OCI-LY3 (cell line): ENCODE results near the gene IGSF3.

Source experiments
- EZH2phosphoT487 ChIP-seq: fragments of 200-600 bp; shearing (Covaris generic); IDR thresholded peaks from 2 replicates; pipeline ENCODE4 v1.6.1; 2018; ENCODE audit warnings: antibody characterized with exemption, mixed run types, low read depth
- TF ChIP-seq, protein P1 (sequence below): fragments of 200-600, 300-600 bp; sonication (generic); IDR thresholded peaks from 2 replicates; pipeline ENCODE4 v1.5.1; 2014; ENCODE audit warnings: antibody characterized with exemption, low read length, low read depth

DNA sequence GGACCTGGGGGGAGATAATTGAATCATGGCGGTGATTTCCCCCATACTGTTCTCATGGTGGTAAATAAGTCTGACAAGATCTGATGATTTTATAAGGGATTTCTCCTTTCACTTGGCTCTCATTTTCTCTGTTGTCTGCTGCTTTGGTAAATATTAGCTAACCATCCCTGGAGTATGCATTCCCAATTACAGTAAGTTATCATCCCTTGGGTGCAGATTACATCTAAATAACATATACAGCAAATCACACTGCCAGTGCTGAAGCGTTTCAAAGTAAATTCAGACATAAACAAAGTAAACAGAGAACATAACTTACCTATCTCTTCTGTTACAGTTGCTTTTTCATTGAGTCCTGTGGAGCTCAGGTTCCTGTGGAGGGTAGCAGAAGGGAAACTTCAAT, 38.6 kb upstream of the IGSF3 start:
- TF ChIP-seq, protein P1, sequence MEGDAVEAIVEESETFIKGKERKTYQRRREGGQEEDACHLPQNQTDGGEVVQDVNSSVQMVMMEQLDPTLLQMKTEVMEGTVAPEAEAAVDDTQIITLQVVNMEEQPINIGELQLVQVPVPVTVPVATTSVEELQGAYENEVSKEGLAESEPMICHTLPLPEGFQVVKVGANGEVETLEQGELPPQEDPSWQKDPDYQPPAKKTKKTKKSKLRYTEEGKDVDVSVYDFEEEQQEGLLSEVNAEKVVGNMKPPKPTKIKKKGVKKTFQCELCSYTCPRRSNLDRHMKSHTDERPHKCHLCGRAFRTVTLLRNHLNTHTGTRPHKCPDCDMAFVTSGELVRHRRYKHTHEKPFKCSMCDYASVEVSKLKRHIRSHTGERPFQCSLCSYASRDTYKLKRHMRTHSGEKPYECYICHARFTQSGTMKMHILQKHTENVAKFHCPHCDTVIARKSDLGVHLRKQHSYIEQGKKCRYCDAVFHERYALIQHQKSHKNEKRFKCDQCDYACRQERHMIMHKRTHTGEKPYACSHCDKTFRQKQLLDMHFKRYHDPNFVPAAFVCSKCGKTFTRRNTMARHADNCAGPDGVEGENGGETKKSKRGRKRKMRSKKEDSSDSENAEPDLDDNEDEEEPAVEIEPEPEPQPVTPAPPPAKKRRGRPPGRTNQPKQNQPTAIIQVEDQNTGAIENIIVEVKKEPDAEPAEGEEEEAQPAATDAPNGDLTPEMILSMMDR, result no peak
- no peak for TF ChIP-seq EZH2phosphoT487
